ENCODE measurements around the gene MRPL27.

DNA sequence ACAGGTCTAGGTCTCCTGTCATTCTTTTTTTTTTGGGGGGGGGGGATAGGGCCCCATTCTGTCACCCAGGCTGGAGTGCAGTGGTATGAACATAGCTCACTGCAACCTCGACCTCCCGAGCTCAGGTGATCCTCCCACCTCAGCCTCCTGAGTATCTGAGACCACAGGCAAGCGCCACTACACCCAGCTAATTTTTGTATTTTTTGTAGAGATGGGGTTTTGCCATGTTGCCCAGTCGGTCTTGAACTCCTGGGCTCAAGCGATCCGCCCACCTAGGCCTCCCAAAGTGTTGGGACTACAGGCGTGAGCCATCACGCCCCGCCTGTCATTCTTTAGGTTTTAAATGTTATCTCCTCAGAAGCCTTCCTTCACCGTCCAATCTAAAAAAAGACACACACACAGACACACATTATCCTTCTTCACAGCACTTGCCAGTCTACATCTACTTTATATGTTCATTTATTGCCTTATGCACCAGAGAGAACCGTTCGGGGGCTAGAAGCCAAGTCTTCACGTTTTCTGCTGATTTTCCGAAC lies 694 bp downstream of the MRPL27 start:
- TF ChIP-seq POLR2A (IDR thresholded peaks at IDR 0.05; ENCODE audit: low read depth) (no peak), EP300 (IDR thresholded peaks at IDR 0.05) (no peak), POLR2AphosphoS5 (IDR thresholded peaks at IDR 0.05) (no peak)
- TF ChIP-seq, protein P1, sequence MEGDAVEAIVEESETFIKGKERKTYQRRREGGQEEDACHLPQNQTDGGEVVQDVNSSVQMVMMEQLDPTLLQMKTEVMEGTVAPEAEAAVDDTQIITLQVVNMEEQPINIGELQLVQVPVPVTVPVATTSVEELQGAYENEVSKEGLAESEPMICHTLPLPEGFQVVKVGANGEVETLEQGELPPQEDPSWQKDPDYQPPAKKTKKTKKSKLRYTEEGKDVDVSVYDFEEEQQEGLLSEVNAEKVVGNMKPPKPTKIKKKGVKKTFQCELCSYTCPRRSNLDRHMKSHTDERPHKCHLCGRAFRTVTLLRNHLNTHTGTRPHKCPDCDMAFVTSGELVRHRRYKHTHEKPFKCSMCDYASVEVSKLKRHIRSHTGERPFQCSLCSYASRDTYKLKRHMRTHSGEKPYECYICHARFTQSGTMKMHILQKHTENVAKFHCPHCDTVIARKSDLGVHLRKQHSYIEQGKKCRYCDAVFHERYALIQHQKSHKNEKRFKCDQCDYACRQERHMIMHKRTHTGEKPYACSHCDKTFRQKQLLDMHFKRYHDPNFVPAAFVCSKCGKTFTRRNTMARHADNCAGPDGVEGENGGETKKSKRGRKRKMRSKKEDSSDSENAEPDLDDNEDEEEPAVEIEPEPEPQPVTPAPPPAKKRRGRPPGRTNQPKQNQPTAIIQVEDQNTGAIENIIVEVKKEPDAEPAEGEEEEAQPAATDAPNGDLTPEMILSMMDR (IDR thresholded peaks at IDR 0.05), result no peak

All from esophagus muscularis mucosa (tissue), 4 donors.